ENCODE results near the gene EML6. TPM values are rescaled to one million over a fixed set of nuclear protein-coding genes. Genes with fewer than 3 reads are reported as not detected.

EML6 gene
- total and polyA plus RNA-seq, 5 donors from 2014 or later = 0.06 to 0.59 (median 0.33) TPM; not detected in 1

- Mint-ChIP-seq H3K27me3 (no peaks in the 10 kb centered on the region), H3K4me1 (peaks cover 0 to 6% (median 2%) of the 10 kb centered on the region in 4 donors), H3K4me3 (no peak overlapping the region), H3K36me3 (no peaks in the 10 kb centered on the region), H3K9me3 (peaks cover 0 to 4% (median 0%) of the 10 kb centered on the region in 7 donors), H3K27ac (peak overlapping the region in 1 of 3 donors; percentile 38)
- Histone ChIP-seq H3K27me3 (ENCODE audit: control insufficient read depth, insufficient read depth, low read length) (no peaks in the 10 kb centered on the region), H3K4me1 (ENCODE audit: control insufficient read depth, insufficient read depth, low read length, poor library complexity, severe bottlenecking) (peaks cover 11% of the 10 kb centered on the region), H3K4me3 (ENCODE audit: low read depth, low read length) (no peak overlapping the region), H3K36me3 (ENCODE audit: control insufficient read depth, insufficient read depth, low read length) (no peaks in the 10 kb centered on the region), H3K9me3 (ENCODE audit: control insufficient read depth in 2 of 2, low read length in 2 of 2) (no peaks in the 10 kb centered on the region), H3K27ac (ENCODE audit: insufficient read depth, low read length, poor library complexity, severe bottlenecking) (no peak overlapping the region)
- DNase-seq = no peak
- ATAC-seq (ENCODE audit: low read depth in 2 of 2) = no peak
These were observed 222.9 kb downstream of the EML6 start for GRCh38 chr2:54946220-54946805.

- Mint-ChIP-seq H3K27ac (peak overlapping the region in 1 of 3 donors; percentile 15), H3K27me3 (no peaks in the 10 kb centered on the region), H3K36me3 (no peaks in the 10 kb centered on the region), H3K4me3 (peak overlapping the region in 1 of 4 donors; percentile 24), H3K4me1 (peaks cover 0 to 6% (median 3%) of the 10 kb centered on the region in 4 donors), H3K9me3 (peaks cover 0 to 7% (median 0%) of the 10 kb centered on the region in 7 donors)
- Histone ChIP-seq H3K4me1 (ENCODE audit: control insufficient read depth, insufficient read depth, low read length, poor library complexity, severe bottlenecking) (peaks cover 11% of the 10 kb centered on the region), H3K27ac (ENCODE audit: insufficient read depth, low read length, poor library complexity, severe bottlenecking) (no peak overlapping the region), H3K27me3 (ENCODE audit: control insufficient read depth, insufficient read depth, low read length) (no peaks in the 10 kb centered on the region), H3K9me3 (ENCODE audit: control insufficient read depth in 2 of 2, low read length in 2 of 2) (no peaks in the 10 kb centered on the region), H3K36me3 (ENCODE audit: control insufficient read depth, insufficient read depth, low read length) (no peaks in the 10 kb centered on the region), H3K4me3 (ENCODE audit: low read depth, low read length) (no peak overlapping the region)
- DNase-seq (no peak), ATAC-seq (ENCODE audit: low read depth in 2 of 2) (no peak)
These were observed 223.7 kb downstream of the EML6 start for GRCh38 chr2:54947136-54947535.

- no peaks in the 10 kb centered on the region for H3K36me3 ChIP-seq (ENCODE audit: control insufficient read depth, insufficient read depth, low read length)
- H3K27me3 Mint-ChIP-seq = no peaks in the 10 kb centered on the region
- no peaks in the 10 kb centered on the region for H3K9me3 ChIP-seq (ENCODE audit: control insufficient read depth in 2 of 2, low read length in 2 of 2)
- no peak overlapping the region for H3K4me3 ChIP-seq (ENCODE audit: low read depth, low read length)
- no peak overlapping the region for H3K4me3 Mint-ChIP-seq
- no peak overlapping the region for H3K27ac ChIP-seq (ENCODE audit: insufficient read depth, low read length, poor library complexity, severe bottlenecking)
- no peaks in the 10 kb centered on the region for H3K36me3 Mint-ChIP-seq
- H3K9me3 Mint-ChIP-seq = peaks cover 0 to 7% (median 0%) of the 10 kb centered on the region in 7 donors
- H3K4me1 ChIP-seq (ENCODE audit: control insufficient read depth, insufficient read depth, low read length, poor library complexity, severe bottlenecking) = peaks cover 5% of the 10 kb centered on the region
- H3K4me1 Mint-ChIP-seq = peaks cover 0 to 6% (median 3%) of the 10 kb centered on the region in 4 donors
- no peak overlapping the region for H3K27ac Mint-ChIP-seq
- H3K27me3 ChIP-seq (ENCODE audit: control insufficient read depth, insufficient read depth, low read length) = no peaks in the 10 kb centered on the region
- ATAC-seq (ENCODE audit: low read depth in 2 of 2) = no peak
- DNase-seq = no peak
These were observed 224.2 kb downstream of the EML6 start for GRCh38 chr2:54947646-54948045.

GRCh38 chr2:54948120-54948519 is 224.7 kb downstream of the EML6 start:
- no peaks in the 10 kb centered on the region for H3K27me3 ChIP-seq (ENCODE audit: control insufficient read depth, insufficient read depth, low read length)
- H3K27ac Mint-ChIP-seq = no peak overlapping the region
- H3K4me1 Mint-ChIP-seq = peaks cover 2 to 6% (median 3%) of the 10 kb centered on the region in 4 donors
- no peaks in the 10 kb centered on the region for H3K27me3 Mint-ChIP-seq
- H3K27ac ChIP-seq (ENCODE audit: insufficient read depth, low read length, poor library complexity, severe bottlenecking) = no peak overlapping the region
- H3K9me3 ChIP-seq (ENCODE audit: control insufficient read depth in 2 of 2, low read length in 2 of 2) = no peaks in the 10 kb centered on the region
- DNase-seq = no peak
- H3K9me3 Mint-ChIP-seq = peaks cover 0 to 7% (median 0%) of the 10 kb centered on the region in 7 donors
- no peaks in the 10 kb centered on the region for H3K36me3 Mint-ChIP-seq
- no peak for ATAC-seq (ENCODE audit: low read depth in 2 of 2)
- H3K4me3 ChIP-seq (ENCODE audit: low read depth, low read length) = no peak overlapping the region
- H3K36me3 ChIP-seq (ENCODE audit: control insufficient read depth, insufficient read depth, low read length) = no peaks in the 10 kb centered on the region
- H3K4me3 Mint-ChIP-seq = no peak overlapping the region
- peaks cover under 1% of the 10 kb centered on the region for H3K4me1 ChIP-seq (ENCODE audit: control insufficient read depth, insufficient read depth, low read length, poor library complexity, severe bottlenecking)

- H3K27ac Mint-ChIP-seq = no peak overlapping the region
- no peak overlapping the region for H3K4me3 Mint-ChIP-seq
- Histone ChIP-seq H3K9me3 (ENCODE audit: control insufficient read depth in 2 of 2, low read length in 2 of 2) (no peaks in the 10 kb centered on the region), H3K4me3 (ENCODE audit: low read depth, low read length) (no peak overlapping the region), H3K36me3 (ENCODE audit: control insufficient read depth, insufficient read depth, low read length) (no peaks in the 10 kb centered on the region), H3K27ac (ENCODE audit: insufficient read depth, low read length, poor library complexity, severe bottlenecking) (no peak overlapping the region), H3K27me3 (ENCODE audit: control insufficient read depth, insufficient read depth, low read length) (no peaks in the 10 kb centered on the region), H3K4me1 (ENCODE audit: control insufficient read depth, insufficient read depth, low read length, poor library complexity, severe bottlenecking) (no peaks in the 10 kb centered on the region)
- ATAC-seq (ENCODE audit: low read depth in 2 of 2) (no peak), DNase-seq (no peak)
- H3K27me3 Mint-ChIP-seq = no peaks in the 10 kb centered on the region
- H3K4me1 Mint-ChIP-seq = peaks cover 3 to 6% (median 4%) of the 10 kb centered on the region in 4 donors
- peaks cover 0 to 7% (median 0%) of the 10 kb centered on the region in 7 donors for H3K9me3 Mint-ChIP-seq
- no peaks in the 10 kb centered on the region for H3K36me3 Mint-ChIP-seq
These were observed 226.0 kb downstream of the EML6 start for GRCh38 chr2:54949431-54949830.

GRCh38 chr2:54950811-54951210 is 227.3 kb downstream of the EML6 start:
- Mint-ChIP-seq H3K9me3 (peaks cover 0 to 7% (median 0%) of the 10 kb centered on the region in 7 donors), H3K4me3 (no peak overlapping the region), H3K36me3 (no peaks in the 10 kb centered on the region), H3K4me1 (peaks cover 0 to 8% (median 3%) of the 10 kb centered on the region in 4 donors), H3K27me3 (no peaks in the 10 kb centered on the region), H3K27ac (no peak overlapping the region)
- Histone ChIP-seq H3K4me1 (ENCODE audit: control insufficient read depth, insufficient read depth, low read length, poor library complexity, severe bottlenecking) (no peaks in the 10 kb centered on the region), H3K27ac (ENCODE audit: insufficient read depth, low read length, poor library complexity, severe bottlenecking) (no peak overlapping the region), H3K27me3 (ENCODE audit: control insufficient read depth, insufficient read depth, low read length) (no peaks in the 10 kb centered on the region), H3K9me3 (ENCODE audit: control insufficient read depth in 2 of 2, low read length in 2 of 2) (no peaks in the 10 kb centered on the region), H3K36me3 (ENCODE audit: control insufficient read depth, insufficient read depth, low read length) (no peaks in the 10 kb centered on the region), H3K4me3 (ENCODE audit: low read depth, low read length) (no peak overlapping the region)
- ATAC-seq (ENCODE audit: low read depth in 2 of 2) (no peak), DNase-seq (no peak)

GRCh38 chr2:54952425-54952824 is 229.0 kb downstream of the EML6 start:
- Histone ChIP-seq H3K27me3 (ENCODE audit: control insufficient read depth, insufficient read depth, low read length) (no peaks in the 10 kb centered on the region), H3K36me3 (ENCODE audit: control insufficient read depth, insufficient read depth, low read length) (no peaks in the 10 kb centered on the region), H3K4me1 (ENCODE audit: control insufficient read depth, insufficient read depth, low read length, poor library complexity, severe bottlenecking) (no peaks in the 10 kb centered on the region), H3K9me3 (ENCODE audit: control insufficient read depth in 2 of 2, low read length in 2 of 2) (no peaks in the 10 kb centered on the region), H3K4me3 (ENCODE audit: low read depth, low read length) (no peak overlapping the region), H3K27ac (ENCODE audit: insufficient read depth, low read length, poor library complexity, severe bottlenecking) (no peak overlapping the region)
- H3K9me3 Mint-ChIP-seq = peaks cover 0 to 5% (median 0%) of the 10 kb centered on the region in 7 donors
- no peak for ATAC-seq (ENCODE audit: low read depth in 2 of 2)
- no peak overlapping the region for H3K4me3 Mint-ChIP-seq
- H3K36me3 Mint-ChIP-seq = no peaks in the 10 kb centered on the region
- H3K27me3 Mint-ChIP-seq = no peaks in the 10 kb centered on the region
- no peak overlapping the region for H3K27ac Mint-ChIP-seq
- no peak for DNase-seq
- H3K4me1 Mint-ChIP-seq = peaks cover 0 to 20% (median 4%) of the 10 kb centered on the region in 4 donors

- Histone ChIP-seq H3K27me3 (ENCODE audit: control insufficient read depth, insufficient read depth, low read length) (no peaks in the 10 kb centered on the region), H3K27ac (ENCODE audit: insufficient read depth, low read length, poor library complexity, severe bottlenecking) (no peak overlapping the region), H3K9me3 (ENCODE audit: control insufficient read depth in 2 of 2, low read length in 2 of 2) (no peaks in the 10 kb centered on the region), H3K36me3 (ENCODE audit: control insufficient read depth, insufficient read depth, low read length) (no peaks in the 10 kb centered on the region), H3K4me1 (ENCODE audit: control insufficient read depth, insufficient read depth, low read length, poor library complexity, severe bottlenecking) (no peaks in the 10 kb centered on the region), H3K4me3 (ENCODE audit: low read depth, low read length) (no peak overlapping the region)
- H3K9me3 Mint-ChIP-seq = peaks cover 0 to 5% (median 0%) of the 10 kb centered on the region in 7 donors
- DNase-seq = no peak
- no peak overlapping the region for H3K4me3 Mint-ChIP-seq
- no peak overlapping the region for H3K27ac Mint-ChIP-seq
- no peaks in the 10 kb centered on the region for H3K36me3 Mint-ChIP-seq
- ATAC-seq (ENCODE audit: low read depth in 2 of 2) = no peak
- H3K27me3 Mint-ChIP-seq = no peaks in the 10 kb centered on the region
- H3K4me1 Mint-ChIP-seq = peaks cover 0 to 20% (median 4%) of the 10 kb centered on the region in 4 donors
These were observed 229.6 kb downstream of the EML6 start for GRCh38 chr2:54952978-54953456.
